Purkinje cell (primary cell): ENCODE measurements around the gene C13orf46. TPM values are rescaled to one million over a fixed set of nuclear protein-coding genes. Genes with fewer than 3 reads are reported as not detected.

Experiments
- polyA plus RNA-seq: library from polyadenylated mRNA; unstranded; fragments of >200 nt; fragmentation: Nextera tagmentation; gene quantifications from 2 replicates; pipeline ENCODE4 v1.2.1, GENCODE V29; 2014

Gene C13orf46
- polyA plus RNA-seq: not detected in 2 replicates

GRCh38 chr13:113973218-113974164, at the start of gene C13orf46:
Gene C13orf46 (minus strand): TSS chr13:113974076. CDS start chr13:113973997, 79 bp downstream.

Other genes with a start within 250 kb of the C13orf46 start
- 1.4 TPM in 1 of 2 replicates, not detected in the other for gene TMEM255B, start 214.8 kb downstream of the C13orf46 start, polyA plus RNA-seq
- 2.5 and 3.9 TPM in 2 replicates for gene GAS6, start 110.0 kb downstream of the C13orf46 start, polyA plus RNA-seq
- gene RASA3, start 158.5 kb upstream of the C13orf46 start, polyA plus RNA-seq: 0.40 and 0.52 TPM in 2 replicates
- not detected in 2 replicates for gene CFAP97D2, start 205.2 kb upstream of the C13orf46 start, polyA plus RNA-seq